ENCODE results near the gene PIEZO1. TPM values are rescaled to one million over a fixed set of nuclear protein-coding genes. Genes with fewer than 3 reads are reported as not detected.

The PIEZO1 gene
- total and polyA plus RNA-seq, 2 donors (not counting 1 experiment from before 2014, with no cell fraction given) = 94.5 to 313 TPM

GRCh38 chr16:88822281-88823040 is 37.4 kb upstream of the PIEZO1 start:
- Histone ChIP-seq H3K4me3 (replicated peaks in 1 of 4; ENCODE audit: control extremely low read depth in 1 of 4, insufficient read depth in 1 of 4, low read depth in 3 of 4, low read length in 4 of 4) (no peak overlapping the region), H3K27ac (ENCODE audit: insufficient read depth, low read length) (no peak overlapping the region), H3K27me3 (ENCODE audit: control insufficient read depth, insufficient read depth, low read length) (no peaks in the 10 kb centered on the region), H3K79me2 (ENCODE audit: control insufficient read depth, insufficient read depth, low read length) (no peaks in the 10 kb centered on the region), H3K4me1 (ENCODE audit: control insufficient read depth, extremely low read depth, insufficient read depth, low read length) (peaks cover 8% of the 10 kb centered on the region), H3K9me3 (ENCODE audit: control insufficient read depth, insufficient read depth, low read depth, low read length) (no peaks in the 10 kb centered on the region), H2AFZ (ENCODE audit: low read length) (no peak overlapping the region), H4K20me1 (ENCODE audit: control insufficient read depth, extremely low read depth, insufficient read depth, low read length) (no peaks in the 10 kb centered on the region), H3K4me2 (ENCODE audit: extremely low read depth, insufficient read depth, low read length) (no peak overlapping the region), H3K36me3 (ENCODE audit: control insufficient read depth, insufficient read depth, low read length) (peaks cover 8% of the 10 kb centered on the region), H3K9ac (ENCODE audit: insufficient read depth, low read length) (no peak overlapping the region)
- TF ChIP-seq CTCF (conservative IDR thresholded peaks at IDR 0.05 in 1 of 2, IDR thresholded peaks at IDR 0.05 in 1 of 2; ENCODE audit: low read depth in 1 of 2, low read length in 2 of 2) (no peak), EZH2 (IDR thresholded peaks at IDR 0.05; ENCODE audit: low read length, missing control alignments) (no peak)
- DNase-seq (ENCODE audit: low read depth in 2 of 2) = no peak

GRCh38 chr16:88821168-88821850 is 36.3 kb upstream of the PIEZO1 start:
- Histone ChIP-seq H3K4me2 (ENCODE audit: extremely low read depth, insufficient read depth, low read length) (no peak overlapping the region), H3K79me2 (ENCODE audit: control insufficient read depth, insufficient read depth, low read length) (no peaks in the 10 kb centered on the region), H2AFZ (ENCODE audit: low read length) (no peak overlapping the region), H3K9ac (ENCODE audit: insufficient read depth, low read length) (no peak overlapping the region), H3K27ac (ENCODE audit: insufficient read depth, low read length) (no peak overlapping the region), H3K4me3 (replicated peaks in 1 of 4; ENCODE audit: control extremely low read depth in 1 of 4, insufficient read depth in 1 of 4, low read depth in 3 of 4, low read length in 4 of 4) (no peak overlapping the region), H3K9me3 (ENCODE audit: control insufficient read depth, insufficient read depth, low read depth, low read length) (no peaks in the 10 kb centered on the region), H3K4me1 (ENCODE audit: control insufficient read depth, extremely low read depth, insufficient read depth, low read length) (peaks cover 8% of the 10 kb centered on the region), H3K36me3 (ENCODE audit: control insufficient read depth, insufficient read depth, low read length) (peaks cover 8% of the 10 kb centered on the region), H3K27me3 (ENCODE audit: control insufficient read depth, insufficient read depth, low read length) (no peaks in the 10 kb centered on the region), H4K20me1 (ENCODE audit: control insufficient read depth, extremely low read depth, insufficient read depth, low read length) (no peaks in the 10 kb centered on the region)
- DNase-seq (ENCODE audit: low read depth in 2 of 2) = no peak
- TF ChIP-seq EZH2 (IDR thresholded peaks at IDR 0.05; ENCODE audit: low read length, missing control alignments) = no peak
- TF ChIP-seq CTCF (conservative IDR thresholded peaks at IDR 0.05 in 1 of 2, IDR thresholded peaks at IDR 0.05 in 1 of 2; ENCODE audit: low read depth in 1 of 2, low read length in 2 of 2) = no peak

GRCh38 chr16:88820385-88821025 is 35.5 kb upstream of the PIEZO1 start:
- Histone ChIP-seq H3K4me2 (ENCODE audit: extremely low read depth, insufficient read depth, low read length) (no peak overlapping the region), H3K79me2 (ENCODE audit: control insufficient read depth, insufficient read depth, low read length) (no peaks in the 10 kb centered on the region), H2AFZ (ENCODE audit: low read length) (no peak overlapping the region), H3K27me3 (ENCODE audit: control insufficient read depth, insufficient read depth, low read length) (no peaks in the 10 kb centered on the region), H4K20me1 (ENCODE audit: control insufficient read depth, extremely low read depth, insufficient read depth, low read length) (no peaks in the 10 kb centered on the region), H3K4me1 (ENCODE audit: control insufficient read depth, extremely low read depth, insufficient read depth, low read length) (peaks cover 8% of the 10 kb centered on the region), H3K9ac (ENCODE audit: insufficient read depth, low read length) (no peak overlapping the region), H3K27ac (ENCODE audit: insufficient read depth, low read length) (no peak overlapping the region), H3K4me3 (replicated peaks in 1 of 4; ENCODE audit: control extremely low read depth in 1 of 4, insufficient read depth in 1 of 4, low read depth in 3 of 4, low read length in 4 of 4) (no peak overlapping the region), H3K36me3 (ENCODE audit: control insufficient read depth, insufficient read depth, low read length) (peaks cover 8% of the 10 kb centered on the region), H3K9me3 (ENCODE audit: control insufficient read depth, insufficient read depth, low read depth, low read length) (no peaks in the 10 kb centered on the region)
- no peak for DNase-seq (ENCODE audit: low read depth in 2 of 2)
- TF ChIP-seq EZH2 (IDR thresholded peaks at IDR 0.05; ENCODE audit: low read length, missing control alignments) (no peak), CTCF (conservative IDR thresholded peaks at IDR 0.05 in 1 of 2, IDR thresholded peaks at IDR 0.05 in 1 of 2; ENCODE audit: low read depth in 1 of 2, low read length in 2 of 2) (no peak)

All from fibroblast of lung (primary cell).